HCT116 (cell line): ENCODE data around the gene C12orf54.

Experiments used
- CTCF ChIP-seq, 3 experiments: fragments of 200-600 bp in 1 of 3; sonication (generic) in 1 of 3; IDR thresholded peaks in 2 of 3; conservative IDR thresholded peaks in 1 of 3; 2 replicates each; pipeline ENCODE4 v1.5.1; 2012 to 2017; ENCODE audit warnings: low read depth in 2 of 3, low read length in 2 of 3, antibody characterized with exemption in 1 of 3, borderline replicate concordance in 1 of 3, control low read depth in 1 of 3, mild to moderate bottlenecking in 1 of 3, mixed read lengths in 1 of 3, mixed run types in 1 of 3, moderate library complexity in 1 of 3; ENCODE audit not compliant: insufficient read depth in 1 of 3
- ELF1 ChIP-seq: IDR thresholded peaks from 2 replicates; pipeline ENCODE4 v1.6.1; 2012; ENCODE audit warnings: low read depth, borderline replicate concordance
- EZH2 ChIP-seq: fragments of 200-600 bp; sonication (generic); IDR thresholded peaks from 2 replicates; pipeline ENCODE4 v1.6.1; 2017; ENCODE audit warnings: antibody characterized with exemption, mixed run types
- EZH2phosphoT487 ChIP-seq: fragments of 200-600 bp; IDR thresholded peaks from 2 replicates; pipeline ENCODE4 v1.6.1; 2018; ENCODE audit warnings: antibody characterized with exemption, borderline replicate concordance
- JUND ChIP-seq: IDR thresholded peaks from 2 replicates; pipeline ENCODE4 v1.6.1; 2012
- MAX ChIP-seq: IDR thresholded peaks from 2 replicates; pipeline ENCODE4 v1.6.1; 2012
- POLR2A ChIP-seq: IDR thresholded peaks from 2 replicates; pipeline ENCODE4 v1.7.0; 2011; ENCODE audit warnings: borderline replicate concordance; ENCODE audit not compliant: insufficient read depth, insufficient read length; ENCODE audit errors: extremely low read depth
- POLR2AphosphoS5 ChIP-seq: IDR thresholded peaks from 2 replicates; pipeline ENCODE4 v1.6.1; 2011; ENCODE audit warnings: mild to moderate bottlenecking, low read depth, low read length, moderate library complexity
- REST ChIP-seq: IDR thresholded peaks from 2 replicates; pipeline ENCODE4 v1.6.1; 2012; ENCODE audit warnings: low read depth
- SIN3A ChIP-seq: IDR thresholded peaks from 2 replicates; pipeline ENCODE4 v1.6.1; 2012; ENCODE audit warnings: low read depth
- ZBTB33 ChIP-seq: IDR thresholded peaks from 2 replicates; pipeline ENCODE4 v1.6.1; 2011; ENCODE audit warnings: mild to moderate bottlenecking, low read length, moderate library complexity; ENCODE audit not compliant: insufficient replicate concordance; ENCODE audit errors: extremely low read depth
- ZFX ChIP-seq: fragments of 450-650 bp; IDR thresholded peaks from 2 replicates; pipeline ENCODE4 v1.6.1; 2017
- ZNF274 ChIP-seq: fragments of 200-500 bp; sonication (Bioruptor generic); IDR thresholded peaks from 2 replicates; pipeline ENCODE4 v1.6.1; 2014; ENCODE audit warnings: mild to moderate bottlenecking, low read depth, low read length, inconsistent platforms

GRCh38 chr12:48459259-48459658, 23.0 kb upstream of the C12orf54 start:
- TF ChIP-seq EZH2 (no peak), JUND (no peak), REST (no peak), CTCF (IDR thresholded peaks at IDR 0.05 in 2 of 3, conservative IDR thresholded peaks at IDR 0.05 in 1 of 3; ENCODE audit: borderline replicate concordance in 1 of 3, insufficient read depth in 1 of 3, low read depth in 2 of 3, low read length in 2 of 3) (no peak), POLR2A (no peak), ZBTB33 (no peak), SIN3A (no peak), EZH2phosphoT487 (no peak), ZNF274 (no peak), POLR2AphosphoS5 (no peak), ELF1 (no peak), ZFX (no peak), MAX (no peak)
